ENCODE data around the gene STIM2.
"Not testable (repeated sequence)": the region's sequence is repeated elsewhere in the genome, so short reads cannot be mapped to it uniquely, and the experiment has no call there.

STIM2 gene

DNA sequence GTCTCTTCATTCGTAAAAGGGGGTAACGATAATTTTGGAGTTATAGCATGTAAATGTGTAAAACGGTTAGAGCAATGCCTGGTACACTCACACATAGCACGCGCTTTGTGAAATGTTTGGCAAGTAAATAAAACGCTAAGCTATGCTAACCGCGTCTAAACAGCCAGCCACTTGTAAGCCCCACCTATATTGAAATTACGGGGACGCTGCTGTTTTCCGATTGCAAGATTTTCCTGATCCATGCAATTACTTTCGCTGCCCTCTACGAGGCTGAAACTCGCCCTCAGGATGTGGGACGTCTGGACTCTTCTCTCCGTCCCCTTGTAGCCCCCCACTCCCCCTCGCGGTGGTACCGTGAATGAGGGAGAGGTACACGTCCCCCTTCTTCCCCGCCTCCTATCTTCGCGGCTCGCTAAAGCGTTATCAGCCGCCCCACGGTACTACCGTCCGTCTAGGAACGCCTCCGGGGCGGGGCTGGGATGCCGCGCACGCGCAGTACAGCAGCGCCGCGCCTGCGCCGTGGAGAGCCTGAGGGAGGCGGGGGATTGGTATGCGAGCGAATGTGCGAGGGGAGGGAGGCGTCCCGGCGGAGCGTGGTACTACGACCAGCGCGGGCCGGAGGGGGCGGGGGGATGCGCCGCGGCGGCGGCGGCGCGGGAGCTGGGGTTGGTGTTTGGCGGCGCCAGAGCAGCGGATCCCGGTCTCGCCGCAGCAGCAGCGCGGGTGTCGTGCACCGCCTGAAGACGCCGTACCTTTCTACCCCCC is at the start of gene STIM2:
TSS of gene STIM2 (plus strand) at position 685 of the 765 bp plus-strand sequence.
- peak; percentile 90 for DNase-seq (ENCODE audit: low spot score)

DNA sequence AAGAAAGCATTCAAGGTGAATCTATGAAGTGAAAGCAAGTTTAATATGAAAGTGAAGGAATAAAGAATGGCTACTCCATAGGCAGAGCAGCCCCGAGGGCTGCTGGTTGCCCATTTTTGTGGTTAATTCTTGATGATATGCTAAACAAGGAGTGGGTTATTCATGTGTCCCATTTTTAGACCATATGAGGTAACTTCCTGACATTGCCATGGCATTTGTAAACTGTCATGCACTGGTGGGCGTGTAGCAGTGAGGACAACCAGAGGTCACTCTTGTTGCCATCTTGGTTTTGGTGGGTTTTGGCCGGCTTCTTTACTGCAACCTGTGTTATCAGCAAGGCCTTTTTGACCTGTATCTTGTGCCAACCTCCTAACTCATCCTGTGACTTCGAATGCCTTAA is 49.1 kb upstream of the STIM2 start:
- DNase-seq (ENCODE audit: low spot score): not testable (repeated sequence)

DNA sequence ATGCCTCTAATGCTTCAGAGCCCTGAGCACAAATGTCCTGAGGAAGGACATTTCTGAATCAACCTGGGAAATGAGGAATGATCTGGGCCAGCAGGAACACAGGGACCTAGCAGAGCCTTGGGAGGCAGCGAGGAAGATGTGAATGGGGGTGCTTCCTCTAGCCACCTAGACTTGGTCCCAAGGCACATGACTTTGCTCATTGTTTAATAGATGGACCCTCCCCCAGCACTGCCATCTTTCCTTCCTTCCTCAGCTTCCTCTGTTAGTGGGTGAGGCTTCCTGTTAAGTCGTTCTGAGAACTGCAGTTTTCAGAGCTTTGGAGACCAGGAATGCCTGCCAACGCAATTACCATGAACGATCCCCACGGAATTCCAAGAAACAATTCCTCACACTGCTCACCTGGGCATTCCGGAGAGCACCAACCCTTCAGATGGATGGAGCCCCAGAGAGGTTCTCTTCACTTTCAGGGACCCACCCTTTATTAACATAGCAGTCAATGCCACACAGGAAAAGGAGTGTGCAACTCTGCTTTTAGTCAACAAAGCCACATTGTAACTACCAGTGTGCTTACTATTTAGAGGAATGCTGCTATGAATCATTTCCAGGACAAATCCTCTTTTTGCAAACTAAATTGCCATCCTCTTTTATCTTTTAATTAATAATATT is 48.5 kb upstream of the STIM2 start:
- no peak for DNase-seq (ENCODE audit: low spot score)

DNA sequence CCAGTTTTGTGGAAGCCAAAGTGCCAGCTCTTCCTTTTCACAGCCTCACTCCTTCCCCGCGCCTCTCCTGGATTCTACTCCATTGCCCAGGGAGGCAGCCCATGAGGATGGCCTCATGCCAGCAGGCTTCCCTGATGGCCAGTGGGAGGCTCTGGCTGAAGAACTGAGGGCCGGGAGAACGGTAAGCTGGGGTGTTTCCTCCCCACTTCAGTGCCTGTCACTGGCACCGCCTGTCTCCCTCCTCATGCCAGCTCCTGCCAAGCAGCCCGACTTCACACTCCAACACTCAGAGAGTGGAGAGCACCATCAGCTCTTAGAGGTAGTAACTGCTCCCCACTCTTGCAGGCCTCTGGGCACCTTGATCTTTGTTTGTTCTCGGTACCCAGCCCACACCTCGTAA is 46.9 kb upstream of the STIM2 start:
- DNase-seq (ENCODE audit: low spot score): no peak

DNA sequence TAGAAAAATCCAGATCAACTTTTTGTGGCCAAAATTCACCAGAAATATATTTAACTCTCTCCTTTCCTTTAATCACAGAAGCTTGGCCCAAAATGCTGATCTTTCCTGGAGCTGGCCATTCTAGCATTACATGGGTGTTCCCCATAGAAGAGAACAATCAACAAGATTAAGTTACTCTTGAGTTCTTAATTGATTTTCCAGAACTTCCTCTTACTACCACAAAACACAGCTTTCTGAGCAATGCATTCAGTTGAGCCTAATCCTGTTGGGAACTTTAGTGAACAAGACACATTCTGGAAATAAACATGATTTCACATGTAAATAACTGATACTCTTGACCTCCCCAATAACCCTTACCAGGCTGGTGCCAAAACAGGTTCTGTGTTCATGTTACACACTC is 45.4 kb upstream of the STIM2 start:
- no peak for DNase-seq (ENCODE audit: low spot score)

DNA sequence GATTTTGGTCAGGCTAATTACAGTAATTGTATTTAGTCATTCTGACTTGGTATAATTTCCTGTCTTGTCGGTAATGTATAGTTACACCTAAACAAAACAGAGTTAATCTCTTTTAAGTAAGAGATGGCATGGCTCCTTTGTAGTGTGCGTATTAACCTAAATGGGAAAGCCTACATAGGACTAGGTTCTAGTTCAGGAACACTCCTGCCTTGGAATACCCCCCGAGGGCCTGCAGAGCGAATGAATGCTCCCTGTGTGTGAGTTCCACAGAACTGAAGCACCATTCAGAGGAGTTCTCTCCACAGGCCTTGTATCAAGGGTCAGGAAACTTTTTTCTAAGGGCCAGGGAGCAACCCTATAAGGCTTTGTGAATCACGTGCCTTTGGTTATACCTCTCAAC is 44.9 kb upstream of the STIM2 start:
- DNase-seq (ENCODE audit: low spot score): no peak

DNA sequence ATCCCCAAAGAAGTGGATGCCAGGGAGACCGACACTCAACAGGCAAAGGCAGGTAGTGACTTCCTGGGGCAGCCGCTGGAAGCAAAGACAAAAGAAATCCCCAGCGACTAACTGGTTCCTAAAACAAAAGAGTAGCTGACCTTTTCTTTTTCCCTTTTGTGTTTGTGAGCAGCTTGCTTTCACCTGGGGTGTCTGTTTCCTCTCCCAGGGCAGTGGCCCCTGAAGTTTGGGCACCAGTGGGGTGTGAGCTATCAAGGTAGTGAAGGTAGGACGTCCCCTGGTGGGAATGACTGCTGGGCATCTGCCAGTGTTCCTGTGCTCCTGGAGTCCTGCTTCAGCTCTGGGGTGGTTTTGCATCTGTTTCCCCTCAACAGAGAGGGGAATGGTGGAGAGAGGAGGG is 41.6 kb upstream of the STIM2 start:
- DNase-seq (ENCODE audit: low spot score): no peak

DNA sequence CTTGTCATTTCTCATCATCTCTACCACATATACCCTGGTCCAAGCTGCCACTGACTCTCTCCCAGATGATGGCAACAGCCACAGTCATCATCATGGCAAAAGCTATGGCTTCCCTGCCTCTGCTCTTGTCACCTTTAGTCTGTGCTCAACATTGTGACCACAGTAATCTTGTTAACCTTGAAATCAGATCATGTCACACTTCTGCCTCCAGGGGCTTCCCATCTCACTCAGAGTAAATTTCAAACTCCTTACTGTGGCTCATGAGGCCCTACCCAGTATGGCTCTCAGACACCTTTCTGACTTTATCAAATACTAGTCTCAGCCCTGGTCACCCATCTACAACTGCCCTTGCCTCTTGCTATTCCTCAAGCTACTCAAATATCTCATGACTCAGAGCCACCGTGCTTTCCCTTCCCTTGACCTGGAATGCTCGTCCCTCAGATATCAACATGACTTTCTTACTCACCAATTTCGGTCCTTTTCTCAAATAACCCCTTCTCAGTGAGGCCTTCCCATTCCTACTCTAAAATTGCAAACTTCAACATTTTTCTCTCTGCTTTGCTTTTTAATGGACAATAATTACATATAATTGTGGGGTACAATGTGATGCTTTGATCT is 41.1 kb upstream of the STIM2 start:
- no peak for DNase-seq (ENCODE audit: low spot score)

DNA sequence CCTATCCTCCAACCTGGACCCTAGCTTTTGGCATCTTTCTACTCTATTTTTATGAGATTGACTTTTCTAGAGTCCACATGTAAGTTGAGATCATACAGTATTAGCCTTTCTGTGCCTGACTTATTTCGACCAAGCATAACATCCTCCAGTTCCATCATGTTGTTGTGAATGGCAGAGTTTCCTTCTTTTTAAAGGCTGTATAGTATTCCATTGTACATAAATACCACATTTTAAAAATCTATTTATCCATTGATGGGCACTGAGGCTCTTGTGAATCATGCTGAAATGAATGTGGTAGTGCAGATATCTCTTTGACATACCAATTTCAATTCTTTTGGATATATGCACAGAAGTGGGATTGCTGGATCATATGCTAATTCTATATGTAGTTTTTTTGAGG is 40.3 kb upstream of the STIM2 start:
- DNase-seq (ENCODE audit: low spot score): no peak

DNA sequence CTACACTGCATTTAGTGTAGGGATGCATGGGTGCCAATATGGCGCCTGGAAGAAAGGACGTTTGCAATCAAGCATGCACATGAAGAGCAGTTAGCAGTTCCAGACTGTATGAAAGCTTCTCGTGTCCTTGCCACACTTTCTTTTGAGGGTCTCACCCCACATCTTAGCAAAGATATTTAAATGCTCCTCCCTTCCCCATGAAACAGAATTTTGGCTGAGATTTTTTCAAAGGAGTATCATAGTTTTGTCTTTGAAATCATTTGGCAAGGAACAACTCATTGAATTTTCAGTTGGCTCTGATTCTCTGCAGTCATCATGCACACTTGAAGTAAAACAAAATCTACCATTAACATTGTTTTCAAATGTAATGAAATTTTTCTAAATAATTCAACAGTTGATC is 39.6 kb upstream of the STIM2 start:
- DNase-seq (ENCODE audit: low spot score): no peak

DNA sequence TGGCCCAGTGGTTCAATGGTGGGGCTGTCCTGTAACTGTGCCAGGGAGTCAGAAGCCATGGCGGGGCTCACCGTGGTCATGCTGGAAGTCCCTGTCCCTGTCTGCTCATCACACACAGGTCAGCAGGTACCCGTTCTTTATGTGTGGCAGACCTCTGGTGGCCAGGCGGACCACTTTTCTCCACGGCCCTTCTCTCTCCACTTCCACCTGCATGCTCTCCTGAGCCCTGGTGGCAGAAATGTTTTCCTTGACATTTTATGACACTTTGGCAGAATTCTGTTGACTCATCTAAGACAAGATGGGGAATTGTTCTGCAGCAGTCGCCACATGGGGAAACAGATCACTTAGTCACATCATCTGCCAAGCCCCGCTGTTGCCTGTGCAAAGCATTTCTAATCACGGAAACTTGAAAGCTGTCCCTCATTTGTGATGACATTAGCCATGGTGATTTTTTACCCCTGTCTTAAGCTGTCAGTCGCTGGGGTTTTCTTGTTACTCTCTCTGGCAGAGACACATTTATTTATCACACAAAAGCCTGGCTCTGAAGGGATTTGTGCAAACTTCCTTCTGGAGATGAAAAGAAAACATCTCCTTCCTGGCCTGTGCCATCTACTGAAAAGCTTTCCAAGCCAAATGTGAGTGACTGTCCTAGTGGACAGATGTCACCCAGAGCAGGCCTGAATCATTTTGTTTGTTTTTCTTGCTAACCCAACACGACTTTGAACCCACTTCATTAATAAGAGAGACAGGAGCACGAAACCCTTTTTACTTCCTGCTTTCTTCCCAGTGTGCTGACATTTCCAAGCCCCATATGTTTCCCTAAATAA is 38.8 kb upstream of the STIM2 start:
- no peak for DNase-seq (ENCODE audit: low spot score)

DNA sequence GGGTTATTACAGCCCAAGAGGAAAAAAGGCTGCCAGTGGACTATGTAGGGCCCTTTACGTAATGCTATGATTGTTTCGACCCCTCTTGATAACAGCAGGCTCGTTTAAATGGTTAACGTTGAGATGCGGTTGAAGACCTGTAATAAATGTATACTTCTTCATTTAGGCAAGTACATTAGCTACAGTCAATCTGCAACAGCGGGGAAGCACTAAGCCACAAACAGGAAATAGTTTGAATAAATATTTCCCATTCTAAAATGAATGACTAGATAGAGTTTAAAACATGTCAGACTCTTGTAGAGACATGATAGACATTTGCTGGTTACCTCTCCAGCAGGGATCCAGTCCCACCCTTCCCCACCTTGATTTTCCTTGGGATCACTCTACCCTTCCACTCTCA is 38.1 kb upstream of the STIM2 start:
- DNase-seq (ENCODE audit: low spot score): no peak

DNA sequence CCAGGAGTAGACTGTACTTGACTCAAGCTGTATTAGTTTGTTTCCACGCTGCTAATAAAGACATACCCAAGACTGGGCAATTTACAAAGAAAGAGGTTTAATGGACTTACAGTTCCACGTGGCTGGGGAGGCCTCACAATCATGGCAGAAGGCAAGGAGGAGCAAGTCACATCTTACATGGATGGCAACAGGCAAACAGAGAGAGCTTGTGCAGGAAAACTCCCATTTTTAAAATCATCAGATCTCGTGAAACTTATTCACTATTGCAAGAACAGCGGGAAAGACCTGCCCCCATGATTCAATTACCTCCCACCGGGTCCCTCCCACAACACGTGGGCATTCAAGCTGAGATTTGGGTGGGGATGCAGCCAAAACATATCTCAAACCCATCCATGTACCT is 37.7 kb upstream of the STIM2 start:
- DNase-seq (ENCODE audit: low spot score): not testable (repeated sequence)

DNA sequence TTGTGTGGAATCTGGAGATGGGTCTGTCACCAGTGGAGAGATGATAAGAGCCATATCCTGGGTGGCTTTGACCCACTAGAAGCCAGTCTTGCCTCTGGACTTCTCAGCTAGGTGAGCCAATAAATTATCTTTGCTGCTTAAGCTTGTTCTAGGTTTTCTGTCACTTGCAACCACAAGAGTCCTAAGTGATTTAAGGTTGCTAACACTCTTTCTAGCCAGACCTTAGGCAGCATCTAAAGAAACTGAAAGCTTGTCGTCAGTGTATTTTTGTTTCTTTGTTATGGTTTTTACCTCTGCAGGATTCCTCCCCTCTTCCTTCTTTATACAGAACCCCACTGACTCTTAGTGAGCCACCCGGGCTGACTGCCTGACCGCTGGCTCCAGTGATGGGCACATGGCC is 37.1 kb upstream of the STIM2 start:
- no peak for DNase-seq (ENCODE audit: low spot score)

DNA sequence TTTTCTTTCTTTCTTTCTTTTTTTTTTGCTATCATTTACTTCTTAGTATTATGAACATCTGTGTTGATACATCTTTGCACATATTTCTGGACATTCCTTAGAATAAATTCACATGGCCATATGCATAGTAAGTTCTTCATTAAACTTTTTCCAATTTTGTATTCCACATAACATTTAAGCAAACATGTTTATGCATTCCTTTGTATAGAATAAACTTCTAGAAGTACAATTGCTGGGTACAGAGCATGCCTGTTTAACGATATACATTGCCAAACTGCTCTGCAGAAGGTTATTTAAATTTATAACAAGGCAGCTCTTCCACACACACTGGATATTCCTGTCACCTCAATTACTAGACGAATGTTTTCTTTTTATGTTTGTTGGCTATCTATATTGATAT is 36.0 kb upstream of the STIM2 start:
- DNase-seq (ENCODE audit: low spot score): no peak

DNA sequence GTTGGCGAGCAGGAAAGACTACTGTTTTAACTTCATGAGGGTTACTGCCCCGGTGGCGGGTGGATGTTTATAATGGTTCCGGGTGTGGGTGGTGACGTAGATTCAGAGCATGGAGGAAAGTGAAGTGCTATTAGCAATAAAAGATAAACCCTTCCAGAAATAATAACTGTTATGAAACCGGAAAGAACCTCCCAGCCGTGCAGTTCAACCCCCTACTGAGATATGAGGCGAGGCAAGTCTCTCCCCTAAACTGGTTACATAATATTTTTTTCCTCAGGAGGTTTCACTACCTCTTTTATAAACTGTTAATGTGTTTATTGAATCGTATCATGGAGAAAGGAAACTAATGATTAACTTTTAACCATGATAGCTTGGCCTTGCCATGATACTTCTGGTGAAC is 33.9 kb upstream of the STIM2 start:
- DNase-seq (ENCODE audit: low spot score): no peak

DNA sequence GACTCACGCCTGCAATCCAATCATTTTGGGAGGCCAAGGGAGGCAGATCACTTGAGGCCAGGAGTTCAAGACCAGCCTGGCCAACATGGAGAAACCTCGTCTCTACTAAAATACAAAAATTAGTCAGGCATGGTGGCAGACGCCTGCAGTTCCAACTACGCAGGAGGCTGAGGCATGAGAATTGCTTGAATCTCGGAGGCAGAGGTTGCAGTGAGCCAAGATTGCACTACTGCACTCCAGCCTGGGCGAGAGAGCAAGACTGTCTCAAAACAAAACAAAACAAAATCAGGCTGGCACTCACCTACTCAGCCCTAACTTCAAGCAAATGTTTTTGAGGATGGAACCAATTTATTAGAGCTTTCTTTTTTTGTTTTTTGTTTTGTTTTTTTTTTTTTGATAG is 33.3 kb upstream of the STIM2 start:
- not testable (repeated sequence) for DNase-seq (ENCODE audit: low spot score)

DNA sequence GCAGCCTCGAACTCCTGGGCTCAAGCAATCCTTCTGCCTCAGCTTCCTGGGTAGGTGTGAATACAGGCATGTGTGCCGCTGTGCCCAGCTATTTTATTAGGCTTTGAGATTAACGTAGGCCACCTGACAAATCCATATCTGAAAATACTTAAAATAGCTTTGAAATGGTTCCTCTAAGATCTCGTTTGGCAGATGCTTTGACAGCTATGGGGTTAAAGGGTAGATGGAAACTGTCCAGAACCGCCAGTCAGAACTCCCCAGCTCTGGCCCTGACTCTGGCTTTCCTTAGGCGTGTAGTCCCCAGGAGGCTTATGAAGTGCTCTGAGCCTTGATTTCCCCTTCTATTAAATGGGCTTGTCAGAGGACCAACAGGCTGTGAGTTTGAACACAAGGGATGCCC is 32.8 kb upstream of the STIM2 start:
- DNase-seq (ENCODE audit: low spot score): no peak

DNA sequence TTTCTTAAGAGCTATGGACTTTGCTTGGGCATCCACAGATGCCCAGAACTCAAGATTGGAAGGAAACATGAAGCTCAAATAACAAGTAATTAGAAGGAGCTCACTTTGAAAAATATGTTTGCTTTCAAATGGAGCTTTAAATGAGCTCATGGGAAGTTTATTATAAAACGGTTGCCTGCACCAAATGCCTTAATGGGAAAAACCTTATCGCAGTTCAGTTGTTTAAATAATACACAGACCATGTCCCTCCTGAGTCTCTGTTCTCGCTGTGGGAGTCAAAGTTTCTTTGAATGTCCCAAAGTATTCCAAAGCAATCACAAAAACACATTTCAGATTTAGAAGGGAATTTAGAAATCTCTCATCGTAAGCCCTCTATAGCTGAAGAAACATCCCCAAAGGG is 31.6 kb upstream of the STIM2 start:
- DNase-seq (ENCODE audit: low spot score): no peak

DNA sequence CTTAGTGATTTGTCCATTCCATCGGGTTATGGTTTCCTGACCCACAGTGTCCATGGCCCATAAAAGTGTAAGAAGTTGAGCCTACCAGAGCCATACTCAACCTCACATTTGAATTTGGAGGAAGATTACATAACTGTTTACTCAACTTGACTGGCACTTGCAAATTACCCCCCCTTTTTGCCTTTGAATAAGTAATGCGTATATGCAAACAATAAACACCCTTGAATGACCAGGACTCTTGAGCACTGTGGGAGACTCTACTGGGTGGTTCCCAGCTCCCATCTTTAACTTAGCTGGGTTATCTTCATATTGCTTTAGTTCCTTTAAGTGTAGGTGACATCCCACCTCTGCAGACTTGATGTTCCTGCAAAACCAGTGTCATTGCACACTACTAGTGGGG is 30.6 kb upstream of the STIM2 start:
- no peak for DNase-seq (ENCODE audit: low spot score)

DNA sequence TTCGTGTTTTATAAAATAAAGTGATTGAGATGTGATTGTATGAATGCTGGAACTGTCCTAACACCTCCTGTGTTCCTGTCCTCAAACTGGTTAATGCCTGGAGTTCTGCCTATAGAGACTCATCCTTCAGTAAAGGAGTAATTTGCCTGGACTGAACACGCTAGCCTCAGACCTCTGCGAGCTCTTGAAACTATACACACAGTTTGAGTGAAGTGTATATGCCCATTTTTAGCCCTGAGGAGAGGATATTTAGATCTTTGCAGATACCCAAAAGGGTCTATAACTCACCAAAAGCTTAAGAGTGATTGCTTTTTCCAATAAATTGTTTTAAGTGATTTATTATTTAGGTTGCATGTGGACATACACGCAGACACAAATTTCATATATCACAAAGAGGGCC is 29.9 kb upstream of the STIM2 start:
- DNase-seq (ENCODE audit: low spot score): no peak

DNA sequence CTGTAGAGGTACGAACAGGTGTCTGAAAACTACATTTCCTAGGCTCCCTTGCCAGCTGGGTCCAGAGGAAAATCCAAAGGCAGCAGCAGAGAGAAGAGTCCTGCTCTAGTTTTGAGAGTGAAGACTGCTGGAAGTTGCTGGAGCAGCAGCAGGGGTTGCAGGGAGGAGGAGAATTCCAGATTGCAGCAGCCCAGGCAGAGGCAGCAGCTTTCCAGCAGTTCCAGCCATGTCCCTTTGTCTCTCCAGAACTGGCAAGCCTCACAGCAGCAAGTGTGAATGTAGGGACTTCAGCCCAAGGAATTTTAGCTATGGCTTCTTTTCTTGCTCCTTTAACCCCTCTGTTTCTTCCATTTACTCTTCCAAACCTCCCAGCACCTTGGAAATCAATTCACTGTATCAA is 24.1 kb upstream of the STIM2 start:
- DNase-seq (ENCODE audit: low spot score): no peak
